HCT116 (cell line): Measurements from ENCODE around the gene NAGPA. TPM values are rescaled to one million over a fixed set of nuclear protein-coding genes. Genes with fewer than 3 reads are reported as not detected.

Experiments
- ATAC-seq: fragments of 200-7000 bp; cut with Tn5 transposase; 2 replicates; pipeline ENCODE4 v1.9.1; 2020; ENCODE audit warnings: mild to moderate bottlenecking, moderate library complexity
- BruUV-seq: library from RNA; stranded (reverse); fragments of 400-500 nt; replicated peaks from 2 replicates; lab custom pipeline; 2021; lab: Mats Ljungman, UMichigan
- CTCF ChIA-PET: fragments of 300-600 bp; sonication (Branson Sonifier 250); formaldehyde crosslinking; loops from one replicate; lab custom pipeline; 2021; ENCODE audit warnings: antibody characterized with exemption; lab: Charles Lee
- POLR2A ChIA-PET: fragments of 300-600, 350-600 bp; sonication (Branson Sonifier 250); formaldehyde crosslinking; loops from one replicate; lab custom pipeline; 2021; ENCODE audit warnings: antibody characterized with exemption; lab: Charles Lee
- RAD21 ChIA-PET, 2 experiments: fragments of 300-600 bp; sonication (Branson Sonifier 250); formaldehyde crosslinking; loops; one replicate each; lab custom pipeline; 2023; ENCODE audit warnings: low total read pairs in 2 of 2; ENCODE audit not compliant: uncharacterized antibody in 2 of 2, unreplicated experiment in 2 of 2, low non-redundant PET in 1 of 2; lab: Charles Lee
- DNase-seq: peaks from one replicate; pipeline ENCODE4 v3.0.0-alpha.2; 2010; ENCODE audit warnings: low read depth, low spot score
- H2AFZ ChIP-seq: fragments of 200-600 bp; shearing (Covaris generic), sonication (generic); 2 replicates; pipeline ENCODE4 v1.6.1; 2017; ENCODE audit warnings: low read depth, mixed run types, mixed read lengths, antibody characterized with exemption, low read length; ENCODE audit not compliant: poor library complexity, severe bottlenecking
- H3K27ac ChIP-seq: 2 replicates; pipeline ENCODE4 v1.5.1; 2012; ENCODE audit warnings: low read depth, low read length
- H3K27me3 ChIP-seq: fragments of 200-600 bp; sonication (generic); 2 replicates; pipeline ENCODE4 v1.6.1; 2016; ENCODE audit warnings: mixed run types, low read length, mixed read lengths; ENCODE audit not compliant: insufficient read depth
- H3K36me3 ChIP-seq, 2 experiments: fragments of 200-500 bp in 1 of 2; fragments of 200-600 bp in 1 of 2; sonication (Bioruptor generic) in 1 of 2; sonication (generic) in 1 of 2; 2 replicates each; pipeline versions ENCODE4 v1.5.1 to v1.6.1; 2014 to 2016; ENCODE audit warnings: low read length in 2 of 2, inconsistent platforms in 1 of 2, mixed read lengths in 1 of 2, mixed run types in 1 of 2; ENCODE audit not compliant: insufficient read depth in 2 of 2, control insufficient read depth in 1 of 2
- H3K4me1 ChIP-seq, 2 experiments: fragments of 200-600 bp in 1 of 2; sonication (generic) in 1 of 2; 2 replicates each; pipeline versions ENCODE4 v1.5.1 to v1.6.1; 2012 to 2017; ENCODE audit warnings: low read length in 2 of 2, inconsistent platforms in 1 of 2, mild to moderate bottlenecking in 1 of 2, mixed read lengths in 1 of 2, mixed run types in 1 of 2, moderate library complexity in 1 of 2; ENCODE audit not compliant: insufficient read depth in 2 of 2, control insufficient read depth in 1 of 2
- H3K4me2 ChIP-seq: fragments of 200-600 bp; sonication (generic); 2 replicates; pipeline ENCODE4 v1.6.1; 2017; ENCODE audit warnings: mixed run types, low read length, mixed read lengths
- H3K4me3 ChIP-seq, 2 experiments: fragments of 200-600 bp in 1 of 2; sonication (generic) in 1 of 2; replicated peaks in 1 of 2; 2 replicates each; pipeline ENCODE4 v1.5.1; 2011 to 2016; ENCODE audit warnings: low read length in 2 of 2, control low read depth in 1 of 2, low read depth in 1 of 2, mild to moderate bottlenecking in 1 of 2, mixed read lengths in 1 of 2, mixed run types in 1 of 2
- H3K79me2 ChIP-seq: fragments of 200-600 bp; sonication (generic); 2 replicates; pipeline ENCODE4 v1.6.1; 2017; ENCODE audit warnings: mild to moderate bottlenecking, mixed run types, low read length, moderate library complexity, mixed read lengths; ENCODE audit not compliant: insufficient read depth
- H3K9ac ChIP-seq: fragments of 200-600 bp; sonication (generic); 2 replicates; pipeline ENCODE4 v1.6.1; 2016; ENCODE audit warnings: low read length, mixed read lengths
- H3K9me2 ChIP-seq: fragments of 200-600 bp; sonication (generic), shearing (Covaris generic); 2 replicates; pipeline ENCODE4 v1.6.1; 2017; ENCODE audit warnings: mixed run types, mild to moderate bottlenecking, moderate library complexity; ENCODE audit not compliant: insufficient read depth
- H3K9me3 ChIP-seq, 2 experiments: fragments of 200-500 bp in 1 of 2; fragments of 200-600 bp in 1 of 2; sonication (Bioruptor generic) in 1 of 2; sonication (generic) in 1 of 2; 2 replicates each; pipeline ENCODE4 v1.6.1; 2014 to 2017; ENCODE audit warnings: low read length in 2 of 2, mixed read lengths in 2 of 2, inconsistent platforms in 1 of 2, low read depth in 1 of 2, mild to moderate bottlenecking in 1 of 2, mixed run types in 1 of 2, moderate library complexity in 1 of 2; ENCODE audit not compliant: control insufficient read depth in 1 of 2, insufficient read depth in 1 of 2
- H4K20me1 ChIP-seq: fragments of 200-600 bp; sonication (generic), shearing (Covaris generic); 2 replicates; pipeline ENCODE4 v1.6.1; 2017; ENCODE audit warnings: mixed run types, mild to moderate bottlenecking, moderate library complexity; ENCODE audit not compliant: insufficient read depth
- ATF3 ChIP-seq: IDR thresholded peaks from 2 replicates; pipeline ENCODE4 v1.6.1; 2012
- CBX3 ChIP-seq: IDR thresholded peaks from 2 replicates; pipeline ENCODE4 v1.6.1; 2012; ENCODE audit warnings: low read depth
- CEBPB ChIP-seq: IDR thresholded peaks from 2 replicates; pipeline ENCODE4 v1.6.1; 2012; ENCODE audit warnings: low read depth
- EZH2phosphoT487 ChIP-seq: fragments of 200-600 bp; IDR thresholded peaks from 2 replicates; pipeline ENCODE4 v1.6.1; 2018; ENCODE audit warnings: antibody characterized with exemption, borderline replicate concordance
- RAD21 ChIP-seq: IDR thresholded peaks from 2 replicates; pipeline ENCODE4 v1.6.1; 2012; ENCODE audit warnings: low read depth, mild to moderate bottlenecking
- REST ChIP-seq: IDR thresholded peaks from 2 replicates; pipeline ENCODE4 v1.6.1; 2012; ENCODE audit warnings: low read depth
- YY1 ChIP-seq: IDR thresholded peaks from 2 replicates; pipeline ENCODE4 v1.6.1; 2011; ENCODE audit warnings: low read length, low read depth, moderate library complexity, mild to moderate bottlenecking; ENCODE audit not compliant: insufficient replicate concordance; ENCODE audit errors: extremely low read depth
- ZBTB33 ChIP-seq: IDR thresholded peaks from 2 replicates; pipeline ENCODE4 v1.6.1; 2011; ENCODE audit warnings: mild to moderate bottlenecking, low read length, moderate library complexity; ENCODE audit not compliant: insufficient replicate concordance; ENCODE audit errors: extremely low read depth
- ZNF274 ChIP-seq: fragments of 200-500 bp; sonication (Bioruptor generic); IDR thresholded peaks from 2 replicates; pipeline ENCODE4 v1.6.1; 2014; ENCODE audit warnings: mild to moderate bottlenecking, low read depth, low read length, inconsistent platforms
- intact Hi-C: fragments of 100-400 bp; cut with micrococcal nuclease; formaldehyde crosslinking; loops from 2 replicates; pipeline ENCODE4 v1.10.0; 2022
- total RNA-seq: library from RNA; stranded (reverse); gene quantifications from one replicate; pipeline ENCODE4 v1.2.1, GENCODE V29; 2021; ENCODE audit not compliant: unreplicated experiment

The NAGPA gene
- total RNA-seq, 1 experiment from 2014 or later, result 17.5 TPM

- no peak for TF ChIP-seq REST
- CTCF ChIA-PET, result no interaction called here
- intact Hi-C loops, result no loop called here
- Histone ChIP-seq H3K9me2 (no peaks in the 10 kb centered on the region), H2AFZ (no peak overlapping the region), H3K4me3 (no peak overlapping the region), H3K9me3 (no peaks in the 10 kb centered on the region), H3K4me2 (no peak overlapping the region), H3K9ac (no peak overlapping the region), H3K36me3 (no peaks in the 10 kb centered on the region), H3K79me2 (no peaks in the 10 kb centered on the region), H4K20me1 (no peaks in the 10 kb centered on the region), H3K4me1 (no peaks in the 10 kb centered on the region), H3K27me3 (no peaks in the 10 kb centered on the region), H3K27ac (no peak overlapping the region)
- RAD21 ChIA-PET, result no interaction called here
- ATAC-seq (no peak), DNase-seq (no peak)
- BruUV-seq, result no TSS peak
- POLR2A ChIA-PET, result no interaction called here
Measured at GRCh38 chr16:4981473-4981872, 52.3 kb downstream of the NAGPA start.

- H3K9me2 ChIP-seq, result no peaks in the 10 kb centered on the region
- RAD21 ChIA-PET, result no interaction called here
- no peaks in the 10 kb centered on the region for H3K36me3 ChIP-seq
- no peak overlapping the region for H3K9ac ChIP-seq
- H3K4me3 ChIP-seq, result no peak overlapping the region
- TF ChIP-seq REST (no peak), ZNF274 (no peak), EZH2phosphoT487 (no peak), ZBTB33 (no peak), CBX3 (no peak), CEBPB (no peak), ATF3 (no peak), RAD21 (no peak), YY1 (no peak)
- no peak overlapping the region for H3K4me2 ChIP-seq
- no TSS peak for BruUV-seq
- no peaks in the 10 kb centered on the region for H3K27me3 ChIP-seq
- intact Hi-C loops, result no loop called here
- no peak overlapping the region for H3K27ac ChIP-seq
- no peak for DNase-seq
- H3K79me2 ChIP-seq, result no peaks in the 10 kb centered on the region
- no peak overlapping the region for H2AFZ ChIP-seq
- no peaks in the 10 kb centered on the region for H3K4me1 ChIP-seq
- POLR2A ChIA-PET, result no interaction called here
- CTCF ChIA-PET, result no interaction called here
- no peaks in the 10 kb centered on the region for H4K20me1 ChIP-seq
- ATAC-seq, result no peak
- no peaks in the 10 kb centered on the region for H3K9me3 ChIP-seq
Measured at GRCh38 chr16:4980691-4981090, 53.0 kb downstream of the NAGPA start.
